Measurements from ENCODE around the gene ACER1.

DNA sequence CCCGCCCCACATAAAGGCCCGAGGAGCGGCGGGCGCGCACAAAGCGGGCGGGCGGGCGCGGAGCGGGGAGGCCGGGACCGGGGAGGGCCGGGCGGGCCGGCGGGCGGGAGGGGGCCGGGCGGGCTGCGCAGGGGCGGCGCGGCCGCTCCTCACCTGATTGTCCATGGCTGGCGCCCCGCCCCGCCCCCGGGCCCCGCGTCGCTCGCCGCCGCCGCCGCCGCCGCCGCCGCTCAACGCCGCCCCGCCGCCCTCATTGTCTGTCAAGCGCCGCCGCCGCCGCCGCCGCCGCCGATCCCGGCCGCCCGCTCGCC, 53.8 kb downstream of the ACER1 start:
- no peak for TF ChIP-seq POLR2A (IDR thresholded peaks at IDR 0.05)
- TF ChIP-seq, protein P1, sequence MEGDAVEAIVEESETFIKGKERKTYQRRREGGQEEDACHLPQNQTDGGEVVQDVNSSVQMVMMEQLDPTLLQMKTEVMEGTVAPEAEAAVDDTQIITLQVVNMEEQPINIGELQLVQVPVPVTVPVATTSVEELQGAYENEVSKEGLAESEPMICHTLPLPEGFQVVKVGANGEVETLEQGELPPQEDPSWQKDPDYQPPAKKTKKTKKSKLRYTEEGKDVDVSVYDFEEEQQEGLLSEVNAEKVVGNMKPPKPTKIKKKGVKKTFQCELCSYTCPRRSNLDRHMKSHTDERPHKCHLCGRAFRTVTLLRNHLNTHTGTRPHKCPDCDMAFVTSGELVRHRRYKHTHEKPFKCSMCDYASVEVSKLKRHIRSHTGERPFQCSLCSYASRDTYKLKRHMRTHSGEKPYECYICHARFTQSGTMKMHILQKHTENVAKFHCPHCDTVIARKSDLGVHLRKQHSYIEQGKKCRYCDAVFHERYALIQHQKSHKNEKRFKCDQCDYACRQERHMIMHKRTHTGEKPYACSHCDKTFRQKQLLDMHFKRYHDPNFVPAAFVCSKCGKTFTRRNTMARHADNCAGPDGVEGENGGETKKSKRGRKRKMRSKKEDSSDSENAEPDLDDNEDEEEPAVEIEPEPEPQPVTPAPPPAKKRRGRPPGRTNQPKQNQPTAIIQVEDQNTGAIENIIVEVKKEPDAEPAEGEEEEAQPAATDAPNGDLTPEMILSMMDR (IDR thresholded peaks at IDR 0.05), result no peak

Measured in uterus (tissue), 2 donors.